ENCODE results near the gene B3GNT7.

DNA sequence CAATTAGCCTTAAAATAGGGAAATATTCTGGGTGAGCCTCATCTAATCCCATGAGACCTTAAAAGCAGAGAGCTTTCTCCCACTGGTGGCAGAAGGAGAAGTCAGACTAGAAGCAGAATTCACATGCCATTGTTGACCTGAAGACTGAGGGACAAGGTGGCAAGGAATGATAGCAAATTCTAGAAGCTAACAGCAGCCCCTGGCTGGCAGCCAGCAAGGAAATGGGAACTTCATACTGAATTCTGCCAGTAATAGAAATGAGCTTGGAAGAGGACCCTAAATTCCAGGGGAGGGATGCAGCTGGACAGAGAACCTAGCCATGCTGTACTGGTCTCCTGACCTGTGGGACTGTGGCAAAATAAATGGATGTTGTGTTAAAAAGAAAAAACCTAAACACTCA is 19.5 kb downstream of the B3GNT7 start:
- no peak for TF ChIP-seq CTCF (conservative IDR thresholded peaks at IDR 0.05; ENCODE audit: low read length)
- TF ChIP-seq EZH2phosphoT487 (IDR thresholded peaks at IDR 0.05; ENCODE audit: borderline replicate concordance, low read depth, low read length) = no peak
